Measurements from ENCODE around the gene TMEM150B.

TMEM150B gene, protein sequence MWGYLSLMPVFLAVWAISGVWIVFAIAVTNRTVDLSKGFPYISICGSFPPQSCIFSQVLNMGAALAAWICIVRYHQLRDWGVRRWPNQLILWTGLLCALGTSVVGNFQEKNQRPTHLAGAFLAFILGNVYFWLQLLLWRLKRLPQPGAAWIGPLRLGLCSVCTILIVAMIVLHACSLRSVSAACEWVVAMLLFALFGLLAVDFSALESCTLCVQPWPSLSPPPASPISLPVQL

DNA sequence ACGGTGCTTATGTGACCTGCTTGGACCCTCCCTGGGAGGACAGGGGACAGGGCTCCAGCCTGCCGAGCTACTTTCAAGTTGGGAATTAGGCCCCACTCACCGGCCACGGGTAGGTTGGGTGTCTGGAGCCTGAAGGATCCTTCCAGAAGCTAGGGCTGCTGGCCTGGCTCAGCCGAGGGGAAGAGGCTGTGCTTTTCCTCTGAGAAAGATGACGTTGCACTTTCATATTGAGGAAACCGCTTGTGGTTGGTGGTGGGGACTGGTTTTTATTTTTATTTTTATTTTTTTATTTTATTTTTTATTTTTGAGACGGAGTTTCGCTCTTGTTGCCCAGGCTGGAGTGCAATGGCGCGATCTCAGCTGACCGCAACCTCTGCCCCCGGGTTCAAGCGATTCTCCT, at the start of gene TMEM150B:
Gene TMEM150B, minus strand, starts transcription at position 170 of the 400 bp plus-strand sequence. CDS start 4,305 bp downstream, outside the sequence.
- DNase-seq: no peak

DNA sequence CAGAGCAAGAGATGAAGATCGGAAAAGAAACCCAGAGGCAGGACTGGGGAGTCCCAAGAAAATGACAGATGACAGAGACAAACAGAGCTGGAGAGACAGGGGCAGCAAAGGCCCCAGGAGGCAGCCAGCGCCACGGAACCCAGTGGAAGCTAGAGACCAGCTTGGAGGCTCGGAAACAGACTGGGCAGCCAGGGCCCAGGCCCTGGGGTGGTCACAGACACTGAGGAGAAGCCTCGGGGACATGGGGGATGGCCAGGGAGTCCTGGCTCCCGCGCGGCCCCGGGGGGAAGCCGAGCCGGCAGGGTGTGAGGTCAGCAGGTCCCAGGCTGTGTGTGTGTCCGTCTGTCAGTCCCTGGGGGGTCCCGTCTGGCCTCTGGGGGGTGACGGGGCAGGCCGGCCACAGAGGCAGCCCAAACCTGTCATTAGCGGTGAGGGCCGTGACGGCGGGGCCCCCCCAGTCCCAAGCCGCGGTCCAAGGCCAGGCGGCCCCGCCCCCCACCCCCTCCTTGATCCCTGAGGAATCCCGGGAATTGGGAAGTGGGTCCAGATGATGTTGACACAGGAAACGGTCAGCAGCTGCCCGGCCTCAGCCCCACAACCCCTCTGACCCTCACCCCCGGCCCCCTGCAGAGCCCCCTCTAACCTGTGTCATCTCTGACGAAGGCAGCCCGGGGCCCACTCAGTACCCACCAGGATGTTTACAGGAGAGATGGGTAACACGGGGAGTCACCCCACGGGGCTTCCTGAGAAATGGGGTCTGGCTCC, 49.0 kb upstream of the TMEM150B start:
- DNase-seq: no peak

DNA sequence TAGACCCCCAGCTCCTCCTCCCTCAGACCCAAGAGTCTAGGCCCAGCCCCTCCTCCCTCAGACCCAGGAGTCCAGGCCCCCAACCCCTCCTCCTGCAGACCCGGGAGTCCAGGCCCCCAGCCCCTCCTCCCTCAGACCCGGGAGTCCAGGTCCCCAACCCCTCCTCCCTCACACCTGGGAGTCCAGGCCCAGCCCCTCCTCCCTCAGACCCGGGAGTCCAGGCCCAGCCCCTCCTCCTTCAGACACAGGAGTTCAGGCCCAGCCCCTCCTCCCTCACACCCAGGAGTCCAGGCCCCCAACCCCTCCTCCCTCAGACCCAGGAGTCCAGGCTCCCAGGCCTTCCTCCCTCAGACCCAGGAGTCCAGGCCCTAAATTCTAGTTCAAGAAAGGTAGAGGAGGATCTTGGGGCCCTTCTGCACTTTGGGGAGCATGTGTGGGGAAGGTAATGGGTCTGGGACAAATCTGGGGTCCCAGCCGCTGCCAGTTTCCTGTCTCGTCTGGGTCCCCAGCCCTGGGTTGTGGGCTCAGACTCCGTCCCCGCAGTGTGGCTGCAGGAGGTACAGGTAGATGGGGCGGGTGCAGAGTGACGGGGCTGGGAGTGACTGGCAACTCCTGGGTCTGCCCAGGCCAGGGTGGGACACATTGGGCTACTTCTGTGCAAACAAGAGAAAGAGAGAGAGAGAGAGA, 48.3 kb upstream of the TMEM150B start:
- DNase-seq: no peak

DNA sequence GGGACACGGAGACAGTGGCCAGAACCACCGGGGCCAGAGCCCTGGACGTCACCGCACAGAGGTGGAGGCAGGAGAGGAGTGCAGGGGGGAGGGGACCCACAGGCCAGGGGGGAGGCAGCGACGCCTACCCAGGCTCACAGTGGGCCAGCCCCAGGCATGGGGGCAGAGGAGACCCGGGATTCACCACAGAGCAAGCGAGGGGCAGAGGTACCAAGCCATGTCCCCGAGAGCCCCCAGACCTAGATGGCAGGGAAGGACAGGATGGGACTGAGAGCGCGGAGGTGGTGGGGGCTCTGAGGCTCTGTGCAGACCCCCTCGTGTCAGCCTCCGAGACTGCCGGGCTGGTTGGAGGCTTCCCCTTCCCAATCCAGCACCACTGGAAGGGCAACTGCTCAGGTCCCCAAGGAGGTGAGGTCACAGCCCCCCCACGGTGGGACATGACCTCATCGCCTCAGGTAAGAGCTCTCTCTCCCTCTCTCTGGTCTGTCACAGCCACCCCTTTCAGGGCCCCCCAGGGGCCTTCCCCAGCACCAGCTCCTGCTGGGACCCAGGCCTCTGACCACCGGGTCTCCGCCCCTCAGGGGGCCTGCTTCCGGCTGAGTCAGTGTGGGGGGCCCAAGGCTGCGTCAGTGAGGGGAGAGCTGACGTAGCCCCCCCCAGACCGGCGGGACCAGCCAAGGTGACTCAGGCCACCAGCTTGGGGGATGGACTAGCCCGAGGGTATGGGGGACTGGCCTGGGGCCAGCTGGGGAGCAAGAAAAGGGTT, 47.4 kb upstream of the TMEM150B start:
- DNase-seq: no peak

DNA sequence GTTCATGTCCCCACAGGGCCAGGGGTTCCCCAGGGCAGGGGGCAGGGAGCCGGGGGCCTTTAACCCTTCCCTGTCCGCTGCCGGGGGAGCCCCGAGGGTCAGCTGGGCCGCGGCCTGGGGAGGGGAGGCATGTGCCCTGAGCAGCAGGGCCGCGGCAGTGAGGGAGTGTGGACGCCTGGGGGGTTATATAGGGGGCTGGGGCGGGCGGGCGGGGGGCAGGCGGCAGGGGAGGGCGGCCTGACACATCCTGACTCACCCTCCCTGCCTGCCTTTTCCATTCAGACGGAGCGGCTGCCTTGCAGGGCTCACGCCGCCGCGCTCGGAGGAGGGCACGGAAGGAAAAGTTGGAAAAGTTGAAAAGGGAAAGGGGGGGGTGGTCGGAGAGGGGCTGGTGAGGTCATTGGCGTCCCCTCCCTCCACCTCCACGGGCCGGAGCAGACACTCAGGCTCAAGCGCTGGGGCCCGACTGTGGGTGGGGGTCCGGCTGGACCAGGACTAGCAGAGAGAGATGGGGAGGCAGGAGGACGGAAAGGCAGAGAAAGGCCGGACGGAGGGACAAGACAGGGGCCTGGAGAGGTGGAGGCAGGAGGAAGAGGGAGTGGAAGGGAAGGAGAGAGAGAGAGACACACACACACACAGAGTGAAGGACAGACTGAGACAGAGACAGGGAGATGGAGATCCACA, 45.3 kb upstream of the TMEM150B start, which contains the start of gene IL11:
Gene IL11, minus strand, starts transcription at position 159 of the 684 bp plus-strand sequence. Its CDS starts 153 bp downstream, at position 6.
- no peak for DNase-seq

DNA sequence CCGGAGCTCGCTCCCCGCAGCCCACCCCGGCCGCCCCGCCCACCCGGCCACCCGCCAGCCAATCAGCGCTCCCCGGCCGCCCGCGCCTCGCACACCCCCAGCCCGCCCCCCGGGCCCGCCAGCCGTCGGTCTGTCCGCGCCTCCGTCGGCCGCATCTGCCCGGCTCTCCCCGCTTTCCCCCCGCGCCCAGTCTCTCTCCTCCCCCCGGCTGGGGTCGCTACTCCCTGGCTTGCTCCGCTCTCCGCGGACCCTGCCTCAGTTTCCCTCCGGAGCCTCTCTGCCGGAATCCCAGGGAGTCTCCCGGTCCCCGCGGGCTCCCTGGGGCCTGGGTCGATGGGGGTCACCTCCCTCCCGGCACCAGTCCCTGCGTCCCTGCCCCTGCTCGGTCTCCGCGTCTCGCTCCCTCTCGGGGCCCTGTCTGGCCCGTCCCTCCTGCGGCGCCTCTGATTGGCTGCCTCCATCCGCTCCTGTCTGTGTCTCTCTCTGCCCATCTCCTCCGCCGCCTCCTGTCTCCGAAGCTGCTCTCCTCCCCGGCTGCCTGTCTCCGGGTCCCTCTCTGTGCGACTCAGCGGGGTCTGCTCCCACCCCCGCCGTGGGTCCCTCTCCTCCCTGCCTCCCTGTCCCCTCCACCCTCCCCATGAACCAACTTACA, 44.6 kb upstream of the TMEM150B start:
- no peak for DNase-seq

DNA sequence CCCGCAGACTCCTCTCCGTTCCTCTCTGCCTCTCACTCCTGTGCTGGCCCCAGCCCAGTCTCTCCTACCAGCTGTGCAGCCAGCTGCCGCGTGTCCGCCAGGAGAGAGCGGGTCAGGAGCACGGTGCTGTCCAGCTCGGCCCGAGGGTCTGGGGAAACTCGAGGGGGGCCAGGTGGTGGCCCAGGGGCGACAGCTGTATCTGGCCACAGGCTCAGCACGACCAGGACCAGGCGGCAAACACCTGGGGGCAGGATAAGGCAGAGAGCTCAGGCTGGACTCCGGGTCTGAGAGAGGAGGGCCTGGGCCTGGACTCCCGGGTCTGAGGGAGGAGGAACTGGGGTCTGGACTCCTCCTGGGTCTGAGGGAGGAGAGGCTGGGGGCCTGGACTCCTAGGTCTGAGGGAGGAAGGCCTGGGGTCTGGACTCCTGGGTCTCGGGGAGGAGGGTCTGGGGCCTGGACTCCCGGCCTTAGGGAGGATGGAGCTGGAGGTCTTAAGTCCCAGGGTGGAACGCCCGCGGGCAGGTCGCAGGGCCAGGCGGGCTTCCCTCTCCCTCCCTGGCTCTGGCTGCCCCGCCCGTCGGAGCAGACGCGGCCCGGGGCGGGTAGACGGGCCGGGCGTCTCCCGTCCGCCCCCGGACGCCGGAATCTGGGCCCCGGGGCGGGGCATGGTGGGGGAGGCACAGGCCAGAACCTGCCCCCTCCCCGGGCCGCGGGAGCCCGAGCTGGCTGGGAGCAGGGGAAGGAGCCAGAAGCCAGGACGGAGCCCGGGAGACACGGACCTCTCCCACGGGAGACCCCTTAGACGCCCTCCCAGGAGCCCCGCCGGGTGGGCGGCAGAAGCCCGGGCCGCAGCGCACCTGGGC, 43.8 kb upstream of the TMEM150B start:
- no peak for DNase-seq

DNA sequence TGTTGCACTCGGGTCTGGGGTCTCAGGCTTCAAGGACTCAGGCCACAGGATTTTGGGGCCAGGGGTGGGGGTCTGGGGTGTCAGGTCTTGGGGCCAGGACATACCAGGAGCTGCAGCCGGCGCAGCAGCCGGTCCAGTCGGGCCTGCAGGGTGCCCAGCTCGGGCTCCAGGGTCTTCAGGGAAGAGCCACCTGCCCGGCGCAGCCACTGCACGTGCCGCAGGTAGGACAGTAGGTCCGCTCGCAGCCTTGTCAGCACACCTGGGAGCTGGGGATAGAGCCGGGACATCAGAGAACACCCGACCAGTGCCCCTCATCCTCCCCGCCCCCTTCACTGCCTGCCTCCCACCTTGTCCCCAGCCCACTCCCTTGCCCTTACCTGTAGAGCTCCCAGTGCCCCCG, 43.0 kb upstream of the TMEM150B start:
- DNase-seq: no peak

DNA sequence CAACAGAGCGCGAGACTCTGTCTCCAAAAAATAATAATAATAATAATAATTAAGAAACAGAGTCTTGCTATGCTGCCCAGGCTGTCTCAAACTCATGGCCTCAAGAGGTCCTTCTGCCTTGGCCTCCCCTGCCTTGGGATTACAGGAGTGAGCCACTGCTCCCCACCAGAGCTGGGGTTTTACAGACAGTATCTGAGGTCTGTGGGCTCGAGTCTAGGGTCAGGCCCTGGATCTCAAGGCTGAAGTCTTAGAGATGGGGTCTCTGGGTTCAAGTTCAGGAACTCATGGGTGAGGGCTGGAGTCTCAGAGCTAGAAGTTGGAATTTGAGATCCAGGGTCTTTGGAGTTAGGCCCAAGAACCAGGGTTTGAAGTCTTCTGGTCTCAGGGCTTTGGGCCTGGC, 41.6 kb upstream of the TMEM150B start:
- DNase-seq: no peak

DNA sequence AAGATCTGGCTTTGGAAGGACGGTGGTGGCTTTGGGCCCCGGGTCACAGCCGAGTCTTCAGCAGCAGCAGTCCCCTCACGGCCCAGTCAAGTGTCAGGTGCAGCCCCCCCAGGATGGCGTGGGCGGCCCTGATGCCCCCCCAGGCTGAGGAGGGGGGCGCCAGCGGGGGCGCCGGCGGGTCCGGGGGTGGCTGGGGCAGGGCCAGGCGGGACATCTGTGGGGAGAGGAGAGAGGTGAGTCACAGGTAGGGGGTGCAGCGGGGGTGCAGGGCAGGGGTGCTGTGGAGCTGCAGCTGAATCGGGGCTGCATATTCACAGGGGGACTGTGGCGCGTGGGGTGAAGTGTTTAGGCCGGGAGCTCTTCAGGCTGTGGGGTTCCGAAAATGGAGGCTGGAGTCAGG, 40.8 kb upstream of the TMEM150B start:
- DNase-seq: no peak

DNA sequence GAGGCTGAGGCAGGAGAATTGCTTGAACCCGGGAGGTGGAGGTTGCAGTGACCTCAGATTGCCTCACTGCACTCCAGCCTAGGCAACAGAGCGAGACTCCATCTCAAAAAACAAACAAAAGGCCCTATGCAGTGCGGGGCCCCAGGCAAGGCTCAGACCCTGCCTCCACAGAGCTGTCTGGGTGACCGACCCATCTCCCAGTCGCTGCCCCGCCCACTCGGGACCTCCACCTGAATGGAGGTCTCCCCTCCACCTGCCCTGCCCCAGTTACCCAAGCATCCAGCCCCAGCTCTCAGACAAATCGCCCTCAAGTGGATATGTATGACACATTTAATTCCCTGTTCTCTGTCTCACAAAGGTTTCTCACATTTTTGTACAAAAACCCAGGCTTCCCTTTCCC, 40.1 kb upstream of the TMEM150B start:
- DNase-seq: no peak

DNA sequence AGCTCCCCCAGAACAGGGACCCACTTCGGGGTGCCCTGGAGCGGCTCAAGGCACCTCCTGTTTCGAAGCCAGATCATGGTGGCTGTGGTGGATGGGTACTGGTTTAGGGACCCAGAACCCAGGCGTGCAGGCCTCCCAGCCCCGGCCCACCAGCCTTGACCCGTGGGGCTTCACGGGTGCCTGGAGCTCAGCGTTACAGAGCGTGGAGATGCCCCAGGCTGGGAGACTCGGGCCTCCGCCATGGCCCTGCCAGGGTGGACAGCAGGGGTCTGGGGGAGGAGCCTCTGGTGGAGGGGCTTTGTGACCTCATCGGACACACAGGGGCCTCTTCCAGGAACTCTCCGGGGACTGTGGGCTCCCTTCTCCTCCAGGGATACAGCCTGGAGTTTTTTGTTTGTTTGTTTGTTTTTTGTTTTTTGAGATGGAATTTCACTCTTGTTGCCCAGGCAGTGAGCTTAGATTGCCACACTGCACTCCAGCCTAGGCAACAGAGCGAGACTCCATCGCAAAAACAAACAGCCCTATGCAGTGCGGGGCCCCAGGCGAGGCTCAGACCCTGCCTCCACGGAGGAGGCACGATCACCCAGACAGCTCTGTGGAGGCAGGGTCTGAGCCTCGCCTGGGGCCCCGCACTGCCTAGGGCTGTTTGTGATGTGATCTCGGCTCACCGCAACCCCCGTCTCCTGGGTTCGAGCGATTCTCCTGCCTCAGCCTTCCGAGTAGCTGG, 38.0 kb upstream of the TMEM150B start, which contains the start of gene GARIN5B:
Gene GARIN5B, minus strand, starts transcription at position 271 of the 727 bp plus-strand sequence. Its CDS starts 194 bp downstream, at position 77.
- DNase-seq: no peak

DNA sequence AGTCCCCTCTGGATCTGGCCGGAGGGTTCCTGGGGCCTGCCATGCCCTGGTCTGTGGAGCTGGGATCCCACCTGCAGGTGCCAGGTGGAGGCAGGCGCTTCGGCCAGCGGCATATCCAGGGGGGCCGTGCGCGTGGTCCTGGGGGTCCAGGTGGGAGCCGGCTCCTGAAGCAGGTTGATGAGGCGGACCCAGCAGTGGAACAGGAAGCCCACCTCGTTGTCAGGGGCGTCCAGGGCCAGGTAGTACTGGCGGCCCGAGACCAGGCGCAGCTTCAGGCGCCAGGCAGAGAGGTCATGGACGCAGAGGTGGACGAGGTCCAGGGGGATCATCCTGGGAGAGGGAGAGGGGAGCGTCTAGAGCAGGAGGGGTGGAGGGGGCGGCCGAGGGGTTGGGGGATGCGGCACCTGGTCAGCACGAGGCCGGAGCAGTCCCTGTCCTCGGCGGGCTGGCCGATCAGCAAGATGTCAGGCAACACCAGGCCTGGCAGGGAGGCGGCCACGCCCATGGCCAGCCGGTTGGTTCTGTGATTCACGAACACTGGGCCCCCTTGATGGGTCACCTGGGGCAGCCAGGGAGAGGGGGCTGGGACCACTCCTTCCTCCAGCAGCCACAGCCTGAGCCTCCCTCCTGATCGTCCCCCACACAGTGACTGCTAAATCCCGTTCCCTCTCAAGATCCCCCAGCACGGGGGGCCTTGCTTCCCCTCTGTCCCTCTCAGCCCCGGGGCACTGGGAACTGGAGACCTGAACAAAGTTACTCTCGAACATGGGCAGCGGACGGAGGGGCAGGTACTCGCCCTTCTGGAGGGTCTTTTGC, 37.2 kb upstream of the TMEM150B start:
- DNase-seq: no peak

DNA sequence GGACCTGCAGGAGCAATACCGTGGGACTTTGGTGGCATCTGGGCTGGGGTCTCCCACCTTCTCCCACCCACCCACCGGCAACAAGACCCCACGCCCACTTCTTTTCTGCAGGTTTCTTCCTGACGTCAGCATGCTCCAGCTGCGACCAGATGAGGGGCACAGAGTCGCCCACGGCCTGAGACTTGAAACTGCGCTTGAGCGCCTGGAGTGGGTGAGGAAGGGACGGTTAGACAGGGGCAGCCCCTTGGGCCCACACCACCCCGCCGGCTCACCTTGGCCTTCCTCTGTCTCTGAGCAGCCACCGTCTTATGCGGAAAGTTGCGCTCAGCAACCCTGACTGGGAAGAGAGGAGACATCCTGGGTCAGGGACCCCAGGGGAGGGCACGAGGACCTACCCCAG, 35.8 kb upstream of the TMEM150B start:
- DNase-seq: no peak

DNA sequence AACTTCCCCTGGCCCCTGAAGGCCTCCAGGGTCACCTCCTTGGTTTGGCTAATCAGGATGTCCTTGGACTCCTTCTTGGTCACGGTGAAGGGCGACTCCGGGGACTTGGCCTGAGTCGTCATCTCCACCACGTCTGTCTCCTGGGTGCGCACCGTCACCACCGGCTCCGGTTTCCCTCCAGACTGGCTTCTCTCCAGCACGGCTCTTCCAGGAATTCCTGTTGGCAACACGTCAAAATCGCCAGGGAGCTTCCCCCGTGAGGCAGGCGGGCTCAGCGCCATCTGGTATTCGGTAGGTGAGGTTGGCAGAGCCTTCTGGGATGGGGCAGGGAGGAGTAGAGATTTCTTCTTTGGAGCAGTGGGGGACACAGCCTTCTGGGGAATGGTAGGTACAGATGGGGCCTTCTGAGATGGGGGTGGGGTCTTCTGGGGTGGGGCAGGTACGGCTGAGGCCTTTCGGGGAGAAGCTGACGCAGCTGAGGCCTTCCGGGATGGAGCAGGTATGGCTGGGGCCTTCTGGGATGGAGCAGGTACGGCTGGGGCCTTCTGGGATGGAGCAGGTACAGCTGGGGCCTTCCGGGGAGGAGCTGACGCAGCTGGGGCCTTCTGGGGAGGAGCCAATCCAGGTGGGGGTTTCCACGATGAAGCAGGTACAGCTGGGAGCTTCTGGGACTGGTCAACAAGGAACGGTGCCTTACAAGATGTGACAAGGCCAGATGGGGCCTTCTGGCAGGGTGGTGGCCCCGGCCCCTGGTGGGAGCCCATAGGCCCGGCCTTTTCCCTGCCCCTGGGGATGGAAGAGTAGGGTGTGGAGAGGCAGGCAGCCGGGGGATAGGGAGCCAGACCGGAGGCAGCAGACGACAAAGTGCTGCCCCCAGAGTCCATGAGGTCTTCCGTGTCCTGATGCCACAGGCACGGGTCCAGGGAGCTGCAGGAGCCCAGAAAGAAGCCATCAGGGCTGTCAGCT, 34.1 kb upstream of the TMEM150B start:
- no peak for DNase-seq

DNA sequence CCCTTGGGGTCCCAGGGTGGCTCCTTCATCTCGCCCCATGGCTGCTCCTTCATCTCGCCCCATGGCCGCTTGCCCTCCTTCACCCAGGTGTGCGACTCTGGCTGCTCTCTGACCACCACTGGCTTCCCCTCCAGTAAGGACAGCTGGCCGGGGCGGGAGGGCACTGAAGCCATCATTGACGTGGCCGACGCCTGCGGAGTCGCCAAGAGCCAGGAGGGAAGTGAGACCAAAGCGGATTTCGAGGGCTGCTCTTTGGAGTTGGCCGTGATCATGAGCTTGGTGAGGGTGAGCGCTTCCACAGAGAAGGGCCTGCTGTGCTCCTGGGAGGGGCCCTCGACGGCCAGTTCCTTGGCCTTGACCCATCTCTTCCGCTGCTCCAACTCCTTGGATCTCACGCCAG, 33.4 kb upstream of the TMEM150B start:
- DNase-seq: no peak

DNA sequence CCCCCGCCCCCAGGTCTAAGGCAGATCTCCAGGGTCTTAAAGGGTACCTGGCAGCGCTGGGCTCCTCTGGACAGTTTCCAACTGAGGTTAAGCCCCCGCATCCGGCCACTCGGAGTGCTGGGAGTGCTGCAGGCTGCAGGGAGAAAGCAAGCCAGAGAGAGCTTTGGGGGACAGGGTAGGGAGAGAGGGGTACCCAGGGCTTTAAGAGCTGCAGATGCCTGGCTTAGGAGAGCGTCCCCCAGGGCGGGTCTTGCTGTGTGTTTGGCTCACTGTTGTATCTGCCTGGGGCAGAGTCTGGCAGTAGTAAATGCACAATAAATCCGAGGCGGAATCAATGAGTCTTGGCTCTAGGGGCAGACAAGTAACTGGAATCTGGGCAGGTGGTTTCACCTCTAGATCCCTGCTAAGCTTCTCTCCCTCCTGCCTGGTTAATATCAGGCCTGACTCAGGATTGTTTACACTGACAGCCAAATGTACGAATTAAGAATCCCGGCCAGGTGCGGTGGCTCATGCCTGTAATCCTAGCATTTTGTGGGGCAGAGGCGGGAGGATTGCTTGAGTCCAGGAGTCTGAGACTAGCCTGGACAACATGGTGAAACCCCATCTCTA, 30.2 kb upstream of the TMEM150B start:
- DNase-seq: no peak
